GM18870 (cell line): Measurements from ENCODE around the gene ABRAXAS1.

Experiments used
- ATAC-seq: cut with Tn5 transposase; IDR thresholded peaks from one replicate; pipeline ENCODE4 v1.9.1; 2021; ENCODE audit warnings: moderate library complexity; ENCODE audit not compliant: unreplicated experiment

ABRAXAS1 gene

GRCh38 chr4:83454686-83455085, 30.2 kb downstream of the ABRAXAS1 start:
- ATAC-seq, result no peak

GRCh38 chr4:83449009-83449408, 35.9 kb downstream of the ABRAXAS1 start:
- no peak for ATAC-seq

GRCh38 chr4:83440899-83441298, 44.0 kb downstream of the ABRAXAS1 start:
- peak; percentile 47 for ATAC-seq

- ATAC-seq, result no peak
Measured at GRCh38 chr4:83440148-83440814, 44.6 kb downstream of the ABRAXAS1 start.

GRCh38 chr4:83438719-83439118, 46.2 kb downstream of the ABRAXAS1 start:
- no peak for ATAC-seq

GRCh38 chr4:83436680-83437079, 48.2 kb downstream of the ABRAXAS1 start:
- no peak for ATAC-seq

- no peak for ATAC-seq
Measured at GRCh38 chr4:83431200-83431599, 53.7 kb downstream of the ABRAXAS1 start.

- no peak for ATAC-seq
Measured at GRCh38 chr4:83418211-83418610, 66.7 kb downstream of the ABRAXAS1 start.

GRCh38 chr4:83417566-83417965, 67.3 kb downstream of the ABRAXAS1 start:
- ATAC-seq, result no peak

GRCh38 chr4:83413676-83414075, 71.2 kb downstream of the ABRAXAS1 start:
- ATAC-seq, result no peak
